Upper lobe of right lung (tissue), 1 donor: ENCODE data around the gene ACP4. TPM values are rescaled to one million over a fixed set of nuclear protein-coding genes. Genes with fewer than 3 reads are reported as not detected.
A peak's percentile ranks its signal among the peaks of the same experiment; 100 is the strongest.

Experiments
- ATAC-seq: fragments of 200-7000 bp; cut with Tn5 transposase; one replicate; pipeline ENCODE4 v1.9.1; 2020; ENCODE audit warnings: mild to moderate bottlenecking, moderate library complexity
- DNase-seq: peaks from one replicate; pipeline ENCODE4 v3.0.0-alpha.2; 2020
- H3K27ac ChIP-seq: fragments of 200-600 bp; one replicate; pipeline ENCODE4 v1.8.0; 2022
- H3K27me3 ChIP-seq: fragments of 200-600 bp; one replicate; pipeline ENCODE4 v1.8.0; 2022; ENCODE audit warnings: mild to moderate bottlenecking
- H3K36me3 ChIP-seq: fragments of 200-600 bp; one replicate; pipeline ENCODE4 v1.8.0; 2022
- H3K4me1 ChIP-seq: fragments of 200-600 bp; one replicate; pipeline ENCODE4 v1.8.0; 2022
- H3K4me3 ChIP-seq: fragments of 200-600 bp; one replicate; pipeline ENCODE4 v1.8.0; 2022; ENCODE audit warnings: mild to moderate bottlenecking
- H3K9me3 ChIP-seq: fragments of 200-600 bp; one replicate; pipeline ENCODE4 v1.8.0; 2022
- CTCF ChIP-seq: fragments of 200-600 bp; IDR thresholded peaks from one replicate; pipeline ENCODE4 v1.8.0; 2022; ENCODE audit warnings: antibody characterized with exemption
- intact Hi-C: fragments of 100-400 bp; cut with DNase I; formaldehyde crosslinking; loops from one replicate; pipeline ENCODE4 v1.11.0; 2022
- total RNA-seq: library from RNA; stranded (reverse); fragmentation: NEBNext Ultra II Directional; extraction: Animal tissue kit (Norgen Biotek cat#: 25700); gene quantifications from one replicate; pipeline ENCODE4 v1.2.1, GENCODE V29; 2021
- donor health status: DM: no; HTN: yes; CAD: no; lungs with severe emphysema.

ACP4 gene
- total RNA-seq, 1 donor from 2014 or later, result not detected

DNA sequence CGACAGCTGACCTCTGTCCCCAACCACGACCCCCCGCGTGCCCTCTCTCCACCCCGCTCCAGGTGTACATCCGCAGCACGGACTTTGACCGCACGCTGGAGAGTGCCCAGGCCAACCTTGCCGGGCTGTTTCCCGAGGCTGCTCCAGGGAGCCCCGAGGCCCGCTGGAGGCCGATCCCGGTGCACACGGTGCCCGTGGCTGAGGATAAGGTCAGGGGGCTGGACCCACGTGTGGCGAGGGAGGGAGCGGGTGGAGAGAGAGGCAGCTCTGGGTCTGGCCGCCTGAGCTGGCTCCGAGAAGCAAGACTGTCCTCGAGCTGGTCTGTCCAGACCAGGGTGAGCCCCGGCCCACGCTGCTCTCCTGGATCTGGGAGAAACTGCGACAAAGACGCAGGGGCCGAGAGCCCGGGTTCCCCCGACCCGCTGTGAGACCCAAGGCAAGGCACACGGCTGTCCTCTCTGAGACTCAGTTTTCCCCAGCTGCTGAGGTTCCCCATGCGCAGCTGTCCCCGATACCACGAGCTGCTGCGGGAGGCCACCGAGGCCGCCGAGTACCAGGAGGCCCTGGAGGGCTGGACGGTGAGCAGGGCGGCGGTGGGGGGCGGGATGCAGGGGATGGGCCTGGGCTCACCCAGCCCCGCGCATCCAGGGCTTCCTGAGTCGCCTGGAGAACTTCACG lies 1.5 kb downstream of the ACP4 start:
- ATAC-seq (no peak), DNase-seq (no peak)
- Histone ChIP-seq H3K27ac (no peak overlapping the region), H3K27me3 (no peaks in the 10 kb centered on the region), H3K4me3 (no peak overlapping the region), H3K9me3 (no peaks in the 10 kb centered on the region), H3K36me3 (no peaks in the 10 kb centered on the region), H3K4me1 (no peaks in the 10 kb centered on the region)
- TF ChIP-seq CTCF, result no peak
- intact Hi-C loops, result no loop called here

GRCh38 chr19:50792272-50793250 lies 2.3 kb downstream of the ACP4 start:
- DNase-seq, result no peak

GRCh38 chr19:50793558-50794065 lies 3.4 kb downstream of the ACP4 start:
- intact Hi-C loops, result no loop called here
- Histone ChIP-seq H3K27ac (no peak overlapping the region), H3K9me3 (no peaks in the 10 kb centered on the region), H3K4me1 (no peaks in the 10 kb centered on the region), H3K27me3 (no peaks in the 10 kb centered on the region), H3K4me3 (no peak overlapping the region), H3K36me3 (peaks cover 14% of the 10 kb centered on the region)
- DNase-seq, result no peak
- no peak for ATAC-seq
- TF ChIP-seq CTCF, result no peak

More at GRCh38 chr19:50792272-50793250, 2.3 kb downstream of the ACP4 start:
- Histone ChIP-seq H3K36me3 (peaks cover 4% of the 10 kb centered on the region), H3K4me1 (no peaks in the 10 kb centered on the region), H3K9me3 (no peaks in the 10 kb centered on the region), H3K27me3 (no peaks in the 10 kb centered on the region), H3K27ac (no peak overlapping the region), H3K4me3 (no peak overlapping the region)
- no peak for ATAC-seq
- no peak for TF ChIP-seq CTCF
- intact Hi-C loops, result no loop called here

DNA sequence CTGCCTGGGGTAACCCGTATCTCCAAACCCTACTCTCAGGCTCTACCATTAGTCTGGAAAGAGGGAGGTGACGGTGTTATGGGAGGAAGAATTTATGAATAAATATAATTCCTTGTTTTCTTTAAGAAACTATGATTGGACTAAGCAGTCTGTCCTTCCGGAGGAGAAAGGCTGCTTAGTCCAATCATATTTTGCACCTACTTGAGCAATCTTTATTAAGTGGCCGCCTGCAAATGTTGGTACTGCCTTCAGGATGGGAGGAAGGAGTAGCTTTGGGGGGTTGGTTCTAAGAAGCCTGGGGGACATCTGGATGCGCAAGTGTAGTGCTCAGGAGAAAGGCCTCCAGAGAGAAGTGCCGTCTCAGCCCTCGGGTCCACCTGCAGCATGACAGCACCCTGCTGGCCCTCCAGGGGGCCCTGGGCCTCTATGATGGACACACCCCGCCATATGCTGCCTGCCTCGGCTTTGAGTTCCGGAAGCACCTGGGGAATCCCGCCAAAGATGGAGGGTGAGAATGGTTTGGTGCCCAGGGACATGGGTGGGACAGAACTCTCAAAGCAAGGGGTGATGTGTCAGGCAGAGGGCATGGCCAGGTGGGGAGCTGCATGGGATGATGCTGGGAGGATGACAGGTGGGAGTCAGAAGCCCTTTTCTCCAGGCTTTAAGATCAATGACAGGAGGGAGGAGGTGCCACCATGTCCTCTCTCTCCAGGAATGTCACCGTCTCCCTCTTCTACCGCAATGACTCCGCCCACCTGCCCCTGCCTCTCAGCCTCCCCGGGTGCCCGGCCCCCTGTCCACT lies 4.1 kb downstream of the ACP4 start:
- no peak for TF ChIP-seq CTCF
- no peak for ATAC-seq
- no peak for DNase-seq
- peaks cover 18% of the 10 kb centered on the region for H3K36me3 ChIP-seq
- H3K4me3 ChIP-seq, result no peak overlapping the region
- H3K9me3 ChIP-seq, result no peaks in the 10 kb centered on the region
- intact Hi-C loops, result no loop called here
- H3K4me1 ChIP-seq, result no peaks in the 10 kb centered on the region
- H3K27me3 ChIP-seq, result no peaks in the 10 kb centered on the region
- no peak overlapping the region for H3K27ac ChIP-seq

DNA sequence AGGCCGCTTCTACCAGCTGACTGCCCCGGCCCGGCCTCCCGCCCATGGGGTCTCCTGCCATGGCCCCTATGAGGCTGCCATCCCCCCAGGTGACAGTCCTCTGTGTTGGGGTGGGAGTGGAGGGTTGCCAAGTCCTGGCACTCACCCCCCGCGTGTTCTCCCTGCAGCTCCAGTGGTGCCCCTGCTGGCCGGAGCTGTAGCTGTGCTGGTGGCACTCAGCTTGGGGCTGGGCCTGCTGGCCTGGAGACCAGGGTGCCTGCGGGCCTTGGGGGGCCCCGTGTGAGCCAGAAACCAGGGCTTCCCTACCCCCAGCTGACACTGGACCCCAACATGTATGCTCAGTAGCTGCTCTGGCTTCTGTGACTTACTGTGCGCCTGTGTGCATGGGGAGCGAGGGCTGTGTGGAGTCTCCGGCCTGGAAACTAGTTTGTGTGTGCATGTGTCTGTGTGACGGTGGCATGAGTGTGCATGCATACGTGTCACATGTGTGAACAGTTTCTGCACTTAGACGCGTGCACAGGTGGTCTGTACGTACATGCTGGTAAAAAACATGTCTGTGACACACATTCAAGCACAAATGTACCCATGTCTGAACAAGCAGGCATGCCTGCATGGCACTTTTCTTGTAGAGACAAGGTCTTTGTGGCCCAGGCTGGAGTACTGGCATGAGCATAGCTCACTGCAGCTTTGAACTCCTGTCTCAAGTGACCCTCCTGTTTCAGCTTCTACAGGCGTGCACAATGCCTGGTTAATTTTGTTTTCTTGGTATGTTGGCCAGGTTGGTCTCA lies 4.9 kb downstream of the ACP4 start:
- H3K4me1 ChIP-seq, result no peaks in the 10 kb centered on the region
- TF ChIP-seq CTCF, result no peak
- DNase-seq (peak; percentile 56), ATAC-seq (no peak)
- no peaks in the 10 kb centered on the region for H3K9me3 ChIP-seq
- no peak overlapping the region for H3K27ac ChIP-seq
- peaks cover 21% of the 10 kb centered on the region for H3K36me3 ChIP-seq
- intact Hi-C loops, result no loop called here
- no peak overlapping the region for H3K4me3 ChIP-seq
- H3K27me3 ChIP-seq, result no peaks in the 10 kb centered on the region
